Measurements from ENCODE around the gene DBNL.

- TF ChIP-seq CTCF (conservative IDR thresholded peaks at IDR 0.05; ENCODE audit: low read depth, low read length) (no peak), EZH2 (IDR thresholded peaks at IDR 0.05; ENCODE audit: borderline replicate concordance, low read depth, low read length, poor library complexity, severe bottlenecking) (no peak)
These were observed 62.0 kb downstream of the DBNL start for GRCh38 chr7:44106311-44107065.

Data from A673 (cell line).